GM18861 (cell line): ENCODE measurements around the gene PRDM12.

ENCODE experiments used
- ATAC-seq: cut with Tn5 transposase; IDR thresholded peaks from one replicate; pipeline ENCODE4 v1.9.1; 2021; ENCODE audit not compliant: unreplicated experiment

Gene PRDM12

GRCh38 chr9:130687615-130688014, 23.2 kb downstream of the PRDM12 start:
- no peak for ATAC-seq

- ATAC-seq = no peak
Measured at GRCh38 chr9:130688072-130688471, 23.7 kb downstream of the PRDM12 start.

DNA sequence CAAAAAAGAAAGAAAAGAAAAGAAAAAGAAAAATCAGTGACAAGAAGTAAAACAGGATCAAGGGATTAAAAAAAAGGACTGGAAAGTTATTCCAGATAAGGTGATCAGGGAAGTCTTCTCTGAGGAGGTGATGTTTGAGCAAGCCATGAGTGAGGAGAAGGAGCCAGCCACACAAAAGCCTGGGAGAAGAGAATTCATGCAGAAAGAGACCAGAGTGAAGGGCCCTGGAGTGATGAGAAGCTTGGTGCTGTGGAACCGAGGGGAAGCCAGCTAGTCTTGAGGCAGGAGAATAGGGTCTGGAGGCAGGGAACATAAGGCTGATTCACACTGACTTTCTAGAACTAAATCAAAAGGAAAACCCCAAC, 25.2 kb downstream of the PRDM12 start:
- ATAC-seq = no peak

- no peak for ATAC-seq
Measured at GRCh38 chr9:130689937-130690700, 25.7 kb downstream of the PRDM12 start.

- ATAC-seq = no peak
Measured at GRCh38 chr9:130692321-130692720, 27.9 kb downstream of the PRDM12 start.

GRCh38 chr9:130693101-130693425, 28.7 kb downstream of the PRDM12 start:
- ATAC-seq = no peak

- ATAC-seq = peak; percentile 93
Measured at GRCh38 chr9:130693426-130694191, 29.2 kb downstream of the PRDM12 start, which contains the start of gene EXOSC2. Gene EXOSC2, plus strand, starts transcription at chr9:130693780. Its CDS starts 12 bp downstream, at chr9:130693792.

- ATAC-seq = no peak
Measured at GRCh38 chr9:130694205-130694604, 29.8 kb downstream of the PRDM12 start.

GRCh38 chr9:130696139-130696650, 31.8 kb downstream of the PRDM12 start:
- no peak for ATAC-seq

DNA sequence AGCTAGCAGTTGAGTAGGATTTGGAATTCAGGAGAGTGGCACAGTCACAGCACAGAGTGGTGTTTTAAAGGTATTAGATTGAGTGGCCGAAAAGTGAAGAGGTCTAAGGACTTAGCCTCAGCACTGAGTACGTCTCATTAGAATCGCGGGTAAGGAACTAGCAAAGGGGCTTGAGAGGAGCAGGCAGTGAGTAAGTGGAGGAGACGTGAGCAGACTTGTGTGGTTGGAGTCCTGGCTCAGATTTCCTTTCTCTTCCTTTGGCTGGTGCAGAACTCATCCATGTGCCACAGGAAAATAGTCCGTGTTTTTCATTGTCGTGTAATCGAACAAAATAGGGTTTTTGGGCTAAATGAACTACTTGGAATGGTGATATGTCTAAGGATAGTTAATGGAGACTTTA, 32.6 kb downstream of the PRDM12 start:
- no peak for ATAC-seq

DNA sequence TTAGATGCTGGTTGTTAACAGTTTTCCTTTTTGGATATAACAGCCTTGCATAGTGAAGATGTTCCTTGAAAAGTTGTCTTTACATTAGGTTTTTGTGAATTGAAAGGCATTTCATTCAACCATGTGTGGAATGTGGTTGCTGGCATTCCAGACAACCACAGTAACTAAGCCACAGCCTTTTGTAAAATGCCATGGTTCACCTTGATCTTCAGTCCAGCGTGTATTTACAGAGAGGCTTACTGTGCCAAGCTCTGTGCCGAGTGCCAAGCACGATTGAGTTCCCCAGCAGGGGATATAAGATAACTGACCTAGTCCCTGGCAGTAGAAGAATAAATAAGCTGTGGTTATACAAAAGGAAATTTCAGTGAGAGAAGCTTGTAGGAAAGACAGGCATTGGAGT, 34.1 kb downstream of the PRDM12 start:
- ATAC-seq = no peak

DNA sequence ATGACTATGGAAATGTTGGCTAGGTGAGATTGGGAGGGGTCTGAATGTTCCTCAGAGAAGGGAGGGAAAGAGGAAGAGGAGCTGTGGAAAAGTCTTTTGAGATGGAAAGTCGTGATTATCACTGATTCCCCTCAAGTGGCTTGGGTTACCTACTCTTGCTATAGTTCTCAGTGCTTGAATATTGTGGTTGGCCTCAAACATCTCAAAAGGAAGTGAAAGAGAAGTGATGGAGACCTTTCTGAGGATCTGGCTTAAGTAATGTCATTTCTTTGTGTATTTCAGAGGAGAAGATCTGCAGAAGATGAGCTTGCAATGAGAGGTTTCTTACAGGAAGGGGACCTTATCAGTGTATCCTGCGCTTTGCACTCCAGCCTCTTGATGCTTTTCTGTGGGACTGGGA, 34.7 kb downstream of the PRDM12 start:
- no peak for ATAC-seq

- ATAC-seq = no peak
Measured at GRCh38 chr9:130701059-130702022, 36.9 kb downstream of the PRDM12 start.

- ATAC-seq = no peak
Measured at GRCh38 chr9:130703501-130703900, 39.1 kb downstream of the PRDM12 start.

- no peak for ATAC-seq
Measured at GRCh38 chr9:130707225-130707976, 43.0 kb downstream of the PRDM12 start.

- no peak for ATAC-seq
Measured at GRCh38 chr9:130710822-130711352, 46.5 kb downstream of the PRDM12 start.

- ATAC-seq = no peak
Measured at GRCh38 chr9:130711469-130711868, 47.1 kb downstream of the PRDM12 start.

- ATAC-seq = peak; percentile 95
Measured at GRCh38 chr9:130712564-130713285, 48.3 kb downstream of the PRDM12 start.

DNA sequence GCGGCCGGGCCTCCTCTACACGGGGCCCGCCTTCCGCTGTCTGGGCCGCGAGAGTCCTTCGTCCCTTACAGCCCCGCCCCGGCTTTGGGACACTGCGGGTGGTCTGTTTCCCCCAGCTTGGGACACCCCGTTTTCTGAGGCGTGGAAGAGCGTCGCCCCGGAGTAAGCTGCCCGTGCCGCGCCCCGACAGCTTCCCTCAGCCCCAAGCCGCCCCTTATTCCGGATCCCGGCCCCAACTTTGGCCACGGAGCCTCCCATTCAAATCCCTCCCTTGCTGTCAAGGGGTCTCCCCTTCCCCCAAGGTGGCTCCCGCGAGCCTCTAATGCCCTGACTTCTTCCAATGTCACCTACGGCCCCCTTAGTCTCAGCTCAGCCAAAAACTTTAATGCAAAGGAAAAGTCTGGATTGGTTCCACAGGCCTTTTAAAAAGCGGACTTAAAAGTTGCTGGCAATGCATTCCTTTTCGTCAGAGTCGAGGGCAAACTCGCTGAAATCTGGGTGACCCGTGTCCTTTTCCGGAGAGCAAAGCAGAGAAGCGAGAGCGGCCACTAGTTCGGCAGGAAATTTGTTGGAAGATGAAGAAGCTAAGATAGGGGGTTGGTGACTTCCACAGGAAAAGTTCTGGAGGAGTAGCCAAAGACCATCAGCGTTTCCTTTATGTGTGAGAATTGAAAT, 49.0 kb downstream of the PRDM12 start:
- no peak for ATAC-seq
